Fibroblast of lung (primary cell): Measurements from ENCODE around the gene CCDC180. TPM values are rescaled to one million over a fixed set of nuclear protein-coding genes. Genes with fewer than 3 reads are reported as not detected.

Experiments
- DNase-seq, 2 donors: peaks; one replicate each; pipeline versions ENCODE4 v3.0.0 to v3.0.0-alpha.2; 2010; ENCODE audit warnings: low read depth in 2 of 2
- H2AFZ ChIP-seq: 2 replicates; pipeline ENCODE4 v1.5.1; 2012; ENCODE audit warnings: low read length, control low read depth, inconsistent platforms
- H3K27ac ChIP-seq: 2 replicates; pipeline ENCODE4 v1.5.1; 2011; ENCODE audit warnings: low read length, control low read depth; ENCODE audit not compliant: insufficient read depth
- H3K27me3 ChIP-seq: 2 replicates; pipeline ENCODE4 v1.5.1; 2011; ENCODE audit warnings: mild to moderate bottlenecking, low read length; ENCODE audit not compliant: control insufficient read depth, insufficient read depth
- H3K36me3 ChIP-seq: 2 replicates; pipeline ENCODE4 v1.5.1; 2011; ENCODE audit warnings: low read length; ENCODE audit not compliant: control insufficient read depth, insufficient read depth
- H3K4me1 ChIP-seq: 2 replicates; pipeline ENCODE4 v1.5.1; 2011; ENCODE audit warnings: low read length; ENCODE audit not compliant: control insufficient read depth, insufficient read depth; ENCODE audit errors: extremely low read depth
- H3K4me2 ChIP-seq: 2 replicates; pipeline ENCODE4 v1.5.1; 2011; ENCODE audit warnings: low read length, control low read depth; ENCODE audit not compliant: insufficient read depth; ENCODE audit errors: extremely low read depth
- H3K4me3 ChIP-seq, 4 experiments: fragments of 200-600 bp in 1 of 4; sonication (generic) in 1 of 4; replicated peaks in 1 of 4; 2 replicates each; pipeline ENCODE4 v1.5.1; 2011 to 2016; ENCODE audit warnings: low read length in 4 of 4, low read depth in 3 of 4, mild to moderate bottlenecking in 3 of 4, control low read depth in 2 of 4, inconsistent platforms in 1 of 4, mixed read lengths in 1 of 4; ENCODE audit not compliant: insufficient read depth in 1 of 4; ENCODE audit errors: control extremely low read depth in 1 of 4
- H3K79me2 ChIP-seq: 2 replicates; pipeline ENCODE4 v1.5.1; 2012; ENCODE audit warnings: mild to moderate bottlenecking, low read length, inconsistent platforms; ENCODE audit not compliant: control insufficient read depth, insufficient read depth
- H3K9ac ChIP-seq: 2 replicates; pipeline ENCODE4 v1.5.1; 2011; ENCODE audit warnings: mild to moderate bottlenecking, low read length, control low read depth; ENCODE audit not compliant: insufficient read depth
- H3K9me3 ChIP-seq: 2 replicates; pipeline ENCODE4 v1.5.1; 2012; ENCODE audit warnings: low read depth, low read length; ENCODE audit not compliant: control insufficient read depth, insufficient read depth
- H4K20me1 ChIP-seq: 2 replicates; pipeline ENCODE4 v1.5.1; 2011; ENCODE audit warnings: low read length; ENCODE audit not compliant: control insufficient read depth, insufficient read depth; ENCODE audit errors: extremely low read depth
- EZH2 ChIP-seq: IDR thresholded peaks from 2 replicates; pipeline ENCODE4 v1.5.1; 2012; ENCODE audit warnings: low read length, control low read depth, mild to moderate bottlenecking; ENCODE audit errors: missing control alignments
- polyA plus RNA-seq, 2 donors: library from polyadenylated mRNA; depleted of rRNA in 1 of 2; stranded (reverse) in 1 of 2; unstranded in 1 of 2; fragments of >200 nt; gene quantifications; 2 replicates each; pipeline ENCODE4 v1.2.1, GENCODE V29; 2011 to 2012; ENCODE audit warnings: missing spikeins in 1 of 2
- total RNA-seq: library from RNA; depleted of rRNA; stranded (reverse); fragments of >200 nt; gene quantifications from 2 replicates; pipeline ENCODE4 v1.2.1, GENCODE V29; 2014
- TF ChIP-seq, protein P1 (sequence below), 2 donors: IDR thresholded peaks in 1 of 2; conservative IDR thresholded peaks in 1 of 2; 1 replicate in 1 of 2; 2 replicates in 1 of 2; pipeline ENCODE4 v1.5.1; 2011 to 2012; ENCODE audit warnings: low read length in 2 of 2, control low read depth in 1 of 2, inconsistent platforms in 1 of 2, low read depth in 1 of 2, mild to moderate bottlenecking in 1 of 2

The CCDC180 gene
- total and polyA plus RNA-seq, 2 donors (not counting 1 experiment from before 2014, with no cell fraction given) = 0.73 to 2.5 TPM

DNA sequence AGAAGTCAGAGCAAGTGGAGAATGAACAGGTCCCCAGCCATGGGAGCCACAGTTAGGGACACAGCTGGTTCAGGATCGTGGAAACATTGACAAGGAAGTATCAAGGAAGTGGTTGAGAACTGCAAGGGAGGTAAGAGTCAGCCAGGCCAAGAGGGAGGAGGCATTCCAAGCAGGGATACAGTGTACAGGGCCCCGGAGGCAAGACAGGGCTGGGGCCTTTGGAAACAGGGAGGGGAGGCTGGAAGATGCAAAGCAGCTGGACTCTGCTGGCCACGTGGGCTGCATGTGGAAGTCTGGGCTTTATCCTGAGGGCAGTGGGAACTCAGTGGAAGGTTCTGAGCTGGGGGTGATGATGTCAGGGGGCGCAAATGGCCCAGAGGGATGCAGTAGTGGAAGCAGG lies 14.2 kb downstream of the CCDC180 start:
- Histone ChIP-seq H3K36me3 (no peaks in the 10 kb centered on the region), H3K9ac (no peak overlapping the region), H2AFZ (no peak overlapping the region), H3K79me2 (no peaks in the 10 kb centered on the region), H3K9me3 (no peaks in the 10 kb centered on the region), H3K4me2 (no peak overlapping the region), H3K27ac (no peak overlapping the region), H3K4me3 (no peak overlapping the region), H4K20me1 (no peaks in the 10 kb centered on the region), H3K4me1 (no peaks in the 10 kb centered on the region), H3K27me3 (no peaks in the 10 kb centered on the region)
- no peak for DNase-seq
- TF ChIP-seq, protein P1, sequence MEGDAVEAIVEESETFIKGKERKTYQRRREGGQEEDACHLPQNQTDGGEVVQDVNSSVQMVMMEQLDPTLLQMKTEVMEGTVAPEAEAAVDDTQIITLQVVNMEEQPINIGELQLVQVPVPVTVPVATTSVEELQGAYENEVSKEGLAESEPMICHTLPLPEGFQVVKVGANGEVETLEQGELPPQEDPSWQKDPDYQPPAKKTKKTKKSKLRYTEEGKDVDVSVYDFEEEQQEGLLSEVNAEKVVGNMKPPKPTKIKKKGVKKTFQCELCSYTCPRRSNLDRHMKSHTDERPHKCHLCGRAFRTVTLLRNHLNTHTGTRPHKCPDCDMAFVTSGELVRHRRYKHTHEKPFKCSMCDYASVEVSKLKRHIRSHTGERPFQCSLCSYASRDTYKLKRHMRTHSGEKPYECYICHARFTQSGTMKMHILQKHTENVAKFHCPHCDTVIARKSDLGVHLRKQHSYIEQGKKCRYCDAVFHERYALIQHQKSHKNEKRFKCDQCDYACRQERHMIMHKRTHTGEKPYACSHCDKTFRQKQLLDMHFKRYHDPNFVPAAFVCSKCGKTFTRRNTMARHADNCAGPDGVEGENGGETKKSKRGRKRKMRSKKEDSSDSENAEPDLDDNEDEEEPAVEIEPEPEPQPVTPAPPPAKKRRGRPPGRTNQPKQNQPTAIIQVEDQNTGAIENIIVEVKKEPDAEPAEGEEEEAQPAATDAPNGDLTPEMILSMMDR (conservative IDR thresholded peaks at IDR 0.05 in 1 of 2, IDR thresholded peaks at IDR 0.05 in 1 of 2; ENCODE audit: low read depth in 1 of 2, low read length in 2 of 2) = no peak
- TF ChIP-seq EZH2 = no peak

DNA sequence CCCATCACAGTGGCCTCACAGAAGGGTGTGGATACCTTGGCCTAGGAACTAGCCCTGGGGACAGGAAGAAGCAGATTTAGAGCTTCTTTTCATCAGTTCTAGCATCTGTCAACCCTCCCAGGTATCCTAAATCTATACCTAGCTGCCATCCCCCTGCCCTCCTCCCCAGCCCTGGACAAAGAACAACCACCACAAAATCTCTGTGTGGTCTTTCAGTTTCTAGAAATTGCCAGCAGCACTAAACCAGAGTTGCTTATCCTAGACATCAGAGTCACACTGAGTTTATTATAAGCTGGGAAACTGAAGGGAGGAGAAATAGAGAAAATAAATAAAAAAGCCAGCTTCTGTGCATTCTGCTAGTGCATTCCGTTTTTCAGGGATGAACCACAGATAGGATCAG lies 14.6 kb downstream of the CCDC180 start:
- no peaks in the 10 kb centered on the region for H3K36me3 ChIP-seq
- no peak for DNase-seq

DNA sequence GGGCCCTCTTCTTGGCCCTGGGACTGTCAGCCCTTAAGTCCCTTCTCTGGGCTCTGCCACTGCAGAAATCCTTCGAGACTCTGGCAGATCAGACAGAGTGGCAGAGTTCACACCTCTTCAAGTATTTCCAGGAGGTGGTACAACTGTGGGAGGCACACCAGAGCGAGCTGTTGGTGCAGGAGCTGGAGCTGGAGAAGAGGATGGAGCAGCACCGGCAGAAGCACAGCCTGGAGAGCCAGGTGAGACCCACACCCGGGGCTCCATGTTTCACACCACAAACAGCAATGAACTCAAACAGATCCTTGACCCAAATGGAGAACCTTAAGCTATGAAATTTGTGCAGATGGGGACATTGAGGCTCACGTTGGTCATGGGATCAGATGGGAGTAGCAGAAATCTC lies 17.5 kb downstream of the CCDC180 start:
- H3K9ac ChIP-seq = no peak overlapping the region
- no peak overlapping the region for H3K4me3 ChIP-seq
- no peaks in the 10 kb centered on the region for H3K27me3 ChIP-seq
- no peaks in the 10 kb centered on the region for H3K36me3 ChIP-seq
- no peak overlapping the region for H3K27ac ChIP-seq
- H3K4me1 ChIP-seq = no peaks in the 10 kb centered on the region
- no peak overlapping the region for H2AFZ ChIP-seq
- H3K4me2 ChIP-seq = no peak overlapping the region
- H4K20me1 ChIP-seq = no peaks in the 10 kb centered on the region
- H3K79me2 ChIP-seq = no peaks in the 10 kb centered on the region
- TF ChIP-seq EZH2 = no peak
- TF ChIP-seq, protein P1 (conservative IDR thresholded peaks at IDR 0.05 in 1 of 2, IDR thresholded peaks at IDR 0.05 in 1 of 2; ENCODE audit: low read depth in 1 of 2, low read length in 2 of 2) = no peak
- DNase-seq = no peak
- H3K9me3 ChIP-seq = no peaks in the 10 kb centered on the region

More for the DNA sequence above, 14.6 kb downstream of the CCDC180 start:
- H3K4me2 ChIP-seq = no peak overlapping the region
- H3K79me2 ChIP-seq = no peaks in the 10 kb centered on the region
- no peaks in the 10 kb centered on the region for H3K27me3 ChIP-seq
- H3K4me1 ChIP-seq = no peaks in the 10 kb centered on the region
- H3K4me3 ChIP-seq = no peak overlapping the region
- no peaks in the 10 kb centered on the region for H4K20me1 ChIP-seq
- no peak overlapping the region for H3K27ac ChIP-seq
- H2AFZ ChIP-seq = no peak overlapping the region
- H3K9me3 ChIP-seq = no peaks in the 10 kb centered on the region
- H3K9ac ChIP-seq = no peak overlapping the region
- TF ChIP-seq, protein P1 (conservative IDR thresholded peaks at IDR 0.05 in 1 of 2, IDR thresholded peaks at IDR 0.05 in 1 of 2; ENCODE audit: low read depth in 1 of 2, low read length in 2 of 2) = no peak
- TF ChIP-seq EZH2 = no peak
